ENCODE data around the gene ZCCHC10.
"Not testable (repeated sequence)": the region's sequence is repeated elsewhere in the genome, so short reads cannot be mapped to it uniquely, and the experiment has no call there.

ZCCHC10 gene

DNA sequence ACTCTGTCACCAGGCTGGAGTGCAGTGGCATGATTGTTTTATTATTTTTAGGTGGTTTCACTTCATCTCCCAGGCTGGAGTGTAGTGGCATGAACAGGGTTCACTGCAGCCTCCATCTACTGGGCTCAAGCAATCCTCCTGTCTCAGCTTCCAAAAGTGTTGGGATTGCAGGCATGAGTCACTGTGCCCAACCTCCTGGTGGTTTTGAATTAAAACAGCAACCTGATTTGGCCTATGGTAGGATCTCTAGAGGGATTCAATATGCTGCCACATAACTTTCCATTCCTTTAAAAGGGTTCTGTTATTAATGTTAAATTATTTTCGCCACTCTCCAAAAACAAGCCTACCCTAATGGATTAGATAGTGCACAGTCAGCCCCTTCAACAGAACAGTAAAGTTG lies 15.6 kb upstream of the ZCCHC10 start:
- DNase-seq (ENCODE audit: low spot score): no peak

DNA sequence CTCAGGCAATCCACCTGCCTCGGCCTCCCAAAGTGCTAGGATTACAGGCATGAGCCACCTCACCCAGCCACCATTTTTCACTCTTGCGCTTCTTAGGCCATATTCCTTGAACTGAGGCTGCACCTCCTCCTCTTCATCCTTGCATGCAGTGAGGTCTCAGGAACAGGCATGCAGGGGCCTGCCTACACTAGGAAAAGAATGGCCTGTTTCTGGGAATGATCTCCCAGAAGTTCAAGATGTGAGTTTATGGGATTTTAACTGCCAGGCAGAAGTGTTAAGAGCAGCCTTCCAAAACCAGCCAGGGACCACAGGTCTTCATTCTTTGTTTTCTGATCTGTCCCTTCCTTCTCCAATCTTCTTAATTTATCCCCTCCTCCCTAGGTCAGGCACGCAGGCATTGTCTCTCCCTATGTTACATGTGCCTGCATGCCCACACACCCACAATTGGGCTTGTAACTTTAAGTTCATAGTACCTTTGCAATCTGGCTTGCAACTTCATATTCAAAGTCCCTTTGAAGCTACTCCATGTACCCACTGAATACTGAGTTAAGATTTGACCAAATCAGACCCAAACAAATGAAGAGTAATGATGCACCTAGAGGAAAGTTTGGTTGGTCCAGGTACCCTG lies 14.9 kb upstream of the ZCCHC10 start:
- no peak for DNase-seq (ENCODE audit: low spot score)

DNA sequence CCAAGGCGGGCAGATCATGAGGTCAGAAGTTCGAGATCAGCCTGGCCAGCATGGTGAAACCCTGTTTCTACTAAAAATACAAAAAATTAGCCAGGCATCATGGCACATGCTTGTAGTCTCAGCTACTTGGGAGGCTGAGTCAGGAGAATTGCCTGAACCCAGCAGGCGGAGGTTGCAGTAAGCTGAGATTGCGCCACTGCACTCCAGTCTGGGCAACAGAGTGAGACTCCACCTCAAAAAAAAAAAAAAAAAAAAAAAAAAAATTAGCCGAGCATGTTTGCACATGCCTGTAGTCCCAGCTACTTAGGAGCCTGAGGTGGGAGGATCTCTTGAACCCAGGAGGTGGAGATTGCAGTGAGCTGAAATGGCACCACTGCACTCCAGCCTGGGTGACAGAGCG lies 10.3 kb upstream of the ZCCHC10 start:
- not testable (repeated sequence) for DNase-seq (ENCODE audit: low spot score)

DNA sequence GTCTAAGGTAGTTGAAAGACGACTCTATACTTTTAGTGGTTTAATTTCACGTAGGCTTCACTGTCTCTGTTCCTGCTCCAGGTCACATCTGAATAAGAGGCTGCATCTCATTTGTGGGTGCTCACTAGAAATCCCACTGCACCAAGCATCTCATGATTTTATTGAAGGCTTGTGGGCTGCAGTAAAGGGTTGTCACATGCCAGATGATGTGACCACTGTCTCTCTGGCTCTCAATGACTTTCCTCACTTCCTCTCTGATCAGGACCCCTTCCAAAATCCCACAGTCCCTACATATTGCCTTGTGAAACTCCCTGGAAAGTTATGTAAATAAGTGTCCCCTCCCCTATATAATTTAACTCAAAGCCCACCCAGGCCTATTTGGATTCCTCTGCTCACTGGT lies 8.9 kb upstream of the ZCCHC10 start:
- no peak for DNase-seq (ENCODE audit: low spot score)

DNA sequence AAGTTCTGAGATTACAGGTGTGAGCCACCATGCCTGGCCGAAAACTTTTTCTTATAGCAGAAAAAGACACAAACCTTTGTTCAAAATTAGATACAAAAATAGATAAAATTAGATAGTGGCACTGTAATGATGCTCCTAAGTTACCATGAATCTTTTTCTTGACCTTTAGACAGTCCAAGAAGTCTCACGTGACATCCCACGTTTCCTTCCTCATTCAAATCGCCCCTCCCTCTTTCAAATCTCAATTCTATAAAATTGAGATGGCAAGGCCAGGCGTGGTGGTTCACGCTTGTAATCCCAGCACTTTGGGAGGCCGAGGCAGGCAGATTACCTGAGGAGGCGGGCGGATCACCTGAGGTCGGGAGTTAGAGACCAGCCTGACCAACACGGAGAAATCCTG lies 7.7 kb upstream of the ZCCHC10 start:
- no peak for DNase-seq (ENCODE audit: low spot score)

DNA sequence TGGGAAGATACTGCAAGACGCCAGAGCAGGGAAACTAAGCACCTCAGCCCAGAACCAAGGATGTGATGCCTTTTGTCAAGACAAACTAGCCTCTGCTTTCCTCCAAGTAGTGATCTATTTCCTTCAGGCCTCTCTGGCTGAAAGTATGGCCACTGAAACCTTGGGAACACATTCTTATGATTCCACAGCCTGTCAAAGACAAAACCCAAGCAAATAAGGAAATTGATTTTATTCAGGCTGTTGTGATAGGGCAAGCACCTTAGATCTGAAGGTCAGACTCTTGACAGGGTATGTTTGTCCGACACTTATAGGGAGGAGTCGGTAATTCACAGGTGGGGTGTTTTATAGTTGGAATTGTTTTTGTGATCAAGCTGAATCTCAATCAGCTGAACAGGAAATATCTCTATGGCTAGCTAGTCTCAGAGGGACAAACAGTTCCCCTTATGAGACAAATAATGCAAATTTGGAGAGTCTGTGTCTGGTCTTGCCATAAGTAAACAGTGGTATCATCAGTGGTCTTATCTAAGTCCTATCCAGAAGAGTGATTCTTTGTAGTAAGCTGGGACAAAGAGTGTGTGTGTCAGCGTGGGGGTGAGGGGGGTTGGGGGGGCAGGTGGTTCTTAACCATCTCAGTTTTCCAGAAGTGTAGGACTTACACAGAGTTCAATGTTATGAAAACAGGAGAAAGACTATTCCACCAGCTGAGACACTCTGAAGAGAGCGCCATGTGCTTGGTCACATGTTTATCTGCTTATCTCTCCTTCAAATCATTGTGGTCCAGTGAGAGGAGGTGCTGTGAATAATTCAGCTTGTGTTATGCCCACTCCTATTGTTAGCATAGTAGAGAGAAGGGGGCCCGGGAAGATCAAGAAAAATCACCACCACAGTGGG lies 6.7 kb upstream of the ZCCHC10 start:
- DNase-seq (ENCODE audit: low spot score): no peak

DNA sequence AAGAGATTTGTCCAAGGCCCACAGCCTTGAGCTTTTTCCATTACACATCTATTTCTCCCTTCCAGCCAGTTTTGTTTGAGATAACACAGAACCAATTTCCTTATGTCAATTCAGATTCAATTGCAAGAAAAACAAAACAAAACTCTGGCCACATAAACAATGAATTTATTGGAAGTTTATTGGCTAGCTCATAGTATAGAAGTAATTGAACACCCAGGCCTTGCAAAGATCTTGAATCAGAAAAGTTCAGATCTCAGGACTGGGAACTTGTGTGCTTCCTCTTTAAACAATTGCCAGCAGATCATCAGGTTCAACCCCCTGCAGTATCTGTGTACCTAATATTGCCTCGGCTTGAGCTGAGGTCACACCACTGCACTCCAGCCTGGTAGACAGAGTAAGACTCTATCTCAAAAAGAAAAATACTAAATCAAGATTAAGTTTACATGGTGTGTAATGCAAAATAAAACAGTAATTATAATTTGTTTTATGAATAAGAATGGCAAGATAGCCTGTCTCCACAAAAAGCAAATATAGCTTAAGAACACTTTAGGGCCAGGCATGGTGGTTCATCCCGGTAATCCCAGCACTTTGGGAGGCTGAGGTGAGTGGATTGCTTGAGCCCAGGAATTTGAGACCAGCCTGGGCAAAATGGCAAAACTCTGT lies 4.1 kb upstream of the ZCCHC10 start:
- DNase-seq (ENCODE audit: low spot score): no peak

DNA sequence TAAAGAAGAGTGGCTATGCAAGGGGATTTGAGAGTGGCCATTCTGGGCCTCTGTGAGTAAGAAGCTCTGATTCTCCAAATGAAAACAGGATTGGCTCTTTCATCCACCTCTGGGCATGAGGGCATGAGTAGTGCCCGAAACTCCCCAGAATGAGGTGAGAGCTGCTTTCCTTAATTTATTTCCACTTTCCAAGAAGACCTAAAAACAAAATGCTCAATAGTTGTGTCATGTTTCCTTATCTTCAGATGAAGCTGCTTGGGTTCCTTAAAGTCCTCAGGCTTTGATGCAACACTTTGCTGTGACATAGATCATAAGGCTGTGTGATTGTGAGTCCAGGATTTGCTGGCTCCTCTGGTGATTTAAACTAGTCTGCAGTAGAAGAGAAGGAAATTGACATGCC lies 3.1 kb upstream of the ZCCHC10 start:
- DNase-seq (ENCODE audit: low spot score): no peak

DNA sequence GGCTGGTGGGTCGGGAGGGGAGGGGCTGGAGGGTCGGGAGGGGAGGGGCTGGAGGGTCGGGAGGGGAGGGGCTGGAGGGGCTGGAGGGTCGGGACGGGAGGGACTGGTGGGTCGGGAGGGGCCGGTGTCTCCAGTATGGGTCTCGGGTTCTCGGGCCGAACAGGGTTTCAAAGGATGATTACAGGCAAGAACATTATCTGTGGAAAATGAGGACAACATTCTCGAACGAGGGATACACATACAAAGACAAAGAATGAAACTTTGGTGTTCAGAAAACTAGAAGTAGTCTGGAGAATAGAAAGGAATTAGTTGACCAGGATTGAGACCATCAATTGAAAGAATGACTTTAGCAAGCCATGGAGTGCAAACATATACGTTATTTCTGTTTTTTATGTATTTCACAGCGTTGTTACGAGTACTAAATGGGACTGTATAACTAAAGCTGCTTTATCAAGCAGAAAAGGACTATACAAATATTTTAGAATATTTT lies 360 bp upstream of the ZCCHC10 start:
- no peak for DNase-seq (ENCODE audit: low spot score)

DNA sequence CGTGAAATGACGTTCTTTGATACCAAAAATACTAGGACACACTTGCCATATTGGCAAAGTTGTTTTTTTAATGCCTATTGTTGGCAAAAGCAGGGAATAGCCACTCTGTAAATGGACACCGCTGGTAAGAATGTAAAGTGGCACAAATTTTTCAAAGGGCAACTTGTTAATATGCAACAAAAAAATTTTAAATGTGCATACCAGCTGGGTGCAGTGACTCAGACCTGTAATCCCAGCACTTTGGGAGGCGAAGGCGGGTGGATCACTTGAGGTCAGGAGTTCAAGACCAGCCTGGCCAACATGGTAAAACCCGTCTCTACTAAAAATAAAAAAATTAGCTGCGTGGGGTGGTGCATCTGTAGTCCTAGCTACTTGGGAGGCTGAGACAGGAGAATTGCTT lies 6.9 kb downstream of the ZCCHC10 start:
- not testable (repeated sequence) for DNase-seq (ENCODE audit: low spot score)

DNA sequence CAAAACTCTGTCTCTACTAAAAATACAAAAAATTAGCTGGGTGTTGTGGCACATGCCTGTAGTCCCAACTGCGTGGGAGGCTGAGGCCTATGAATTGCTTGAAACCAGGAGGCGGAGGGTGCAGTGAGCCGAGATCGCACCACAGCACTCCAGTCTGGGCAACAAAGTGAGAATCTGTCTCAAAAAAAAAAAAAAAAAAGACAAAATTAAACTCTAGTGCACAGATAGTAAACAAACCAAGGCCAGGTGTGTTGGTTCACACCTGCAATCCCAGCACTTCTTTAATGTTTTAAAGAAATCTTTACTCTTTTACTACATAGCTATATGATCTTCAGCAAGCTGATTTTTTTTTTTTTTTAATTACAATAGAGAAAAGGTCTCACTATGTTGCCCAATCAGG lies 8.4 kb downstream of the ZCCHC10 start:
- no peak for DNase-seq (ENCODE audit: low spot score)

DNA sequence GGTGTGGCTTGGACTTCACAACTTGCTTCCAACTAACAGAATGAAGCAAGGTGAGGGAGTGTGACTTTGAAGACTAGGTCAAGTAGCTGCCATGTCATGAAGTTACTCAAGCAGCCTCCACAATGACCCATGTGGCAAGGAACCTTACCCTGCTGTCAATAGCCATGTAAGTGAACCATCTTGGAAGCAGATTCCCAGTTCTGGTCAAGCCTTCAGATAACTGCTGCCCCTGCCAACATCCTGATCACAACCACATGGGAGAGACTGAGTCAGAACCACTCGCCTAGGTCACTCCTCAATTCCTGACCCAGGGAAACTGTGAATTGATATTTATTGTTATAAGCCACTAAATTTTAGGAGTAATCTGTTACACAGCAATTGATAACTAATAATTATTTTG lies 10.9 kb downstream of the ZCCHC10 start:
- DNase-seq (ENCODE audit: low spot score): no peak

DNA sequence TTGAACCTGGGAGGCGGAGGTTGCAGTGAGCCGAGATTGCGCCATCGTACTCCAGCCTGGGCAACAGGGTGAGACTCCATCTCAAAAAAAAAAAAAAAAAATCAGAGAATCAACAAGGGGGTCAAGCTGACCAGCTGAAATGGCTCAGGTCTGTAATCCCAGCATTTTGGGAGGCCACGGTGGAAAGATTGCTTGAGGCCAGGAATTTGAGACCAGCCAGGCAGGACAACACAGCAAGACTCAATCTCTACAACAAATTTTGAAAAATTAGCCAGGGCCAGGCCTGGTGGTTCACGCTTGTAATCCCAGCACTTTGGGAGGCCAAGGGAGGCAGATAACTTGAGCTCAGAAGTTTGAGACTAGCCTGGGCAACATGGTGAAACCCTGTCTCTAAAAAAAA lies 17.9 kb downstream of the ZCCHC10 start:
- DNase-seq (ENCODE audit: low spot score): not testable (repeated sequence)

DNA sequence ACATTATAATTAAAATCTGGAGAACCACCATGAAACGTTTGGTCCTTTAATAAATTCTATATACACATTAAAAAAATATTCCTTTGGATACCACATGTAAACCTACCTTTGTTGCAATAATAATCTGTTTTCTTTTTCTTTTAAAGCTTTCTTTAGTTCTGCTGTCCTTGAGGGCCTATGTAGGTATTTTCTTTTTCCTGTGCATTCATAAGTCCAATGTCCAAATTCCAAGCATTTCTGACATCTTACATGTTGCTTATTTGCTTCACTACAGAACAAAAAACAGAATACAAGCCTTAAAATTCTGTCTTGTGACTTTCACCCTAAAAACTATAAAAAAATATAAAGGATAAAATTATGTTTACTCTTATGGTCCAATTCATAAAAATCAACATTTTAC lies 19.7 kb downstream of the ZCCHC10 start:
- no peak for DNase-seq (ENCODE audit: low spot score)

DNA sequence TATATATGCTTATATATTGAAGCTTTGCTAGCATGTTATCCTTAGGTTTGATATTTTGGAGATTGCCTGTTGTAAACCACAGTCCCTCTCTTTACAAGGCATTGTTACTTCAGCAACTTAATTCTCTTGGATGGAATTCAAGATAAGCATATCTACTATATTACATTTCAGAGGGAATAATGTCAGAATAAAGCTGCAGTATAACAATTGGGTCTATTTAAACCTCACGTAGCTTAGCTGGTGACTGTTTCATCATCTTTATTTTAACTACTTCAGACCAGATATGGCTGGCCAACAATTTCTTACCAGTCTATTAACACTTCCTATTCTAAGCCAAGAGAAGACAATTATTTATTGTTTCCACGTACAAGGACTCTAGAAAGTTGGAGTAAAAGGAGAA lies 27.1 kb downstream of the ZCCHC10 start:
- DNase-seq (ENCODE audit: low spot score): no peak

DNA sequence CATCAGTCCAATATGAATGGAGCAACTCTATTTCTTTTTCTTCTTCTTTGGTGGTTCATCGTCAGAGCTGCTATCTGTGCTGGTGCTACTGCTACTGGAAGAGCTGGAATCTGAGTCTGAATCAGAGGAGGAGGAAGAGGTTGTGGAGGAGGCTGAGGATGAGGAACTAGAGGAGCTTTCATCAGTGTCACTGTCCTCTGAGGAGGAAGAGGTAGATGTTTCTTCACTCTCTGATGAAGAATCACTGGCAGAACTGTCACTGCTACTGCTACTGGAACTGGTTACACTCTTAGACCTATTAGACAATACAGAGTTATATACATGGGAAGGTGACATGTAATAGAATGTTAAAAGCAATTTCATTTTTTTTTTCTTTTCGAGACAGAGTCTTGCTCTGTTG lies 27.8 kb downstream of the ZCCHC10 start:
- no peak for DNase-seq (ENCODE audit: low spot score)

DNA sequence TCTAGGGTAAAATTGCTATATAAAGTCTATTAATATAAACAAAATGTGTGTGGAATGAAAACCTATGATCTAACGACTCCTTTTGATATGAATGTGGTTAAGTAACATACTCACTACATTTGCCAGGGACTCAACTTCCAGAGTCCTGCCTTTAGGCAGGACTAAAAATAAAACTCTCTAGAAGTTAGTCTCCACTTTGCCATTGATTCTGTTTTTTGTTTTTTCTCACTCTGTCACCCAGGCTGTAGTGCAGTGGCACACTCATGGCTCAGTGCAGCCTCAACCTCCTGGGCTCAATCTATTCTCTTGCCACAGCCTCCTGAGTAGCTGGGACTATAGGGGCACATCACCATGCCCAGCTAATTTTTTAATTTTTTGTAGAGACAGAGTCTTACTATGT lies 30.0 kb downstream of the ZCCHC10 start:
- DNase-seq (ENCODE audit: low spot score): no peak

DNA sequence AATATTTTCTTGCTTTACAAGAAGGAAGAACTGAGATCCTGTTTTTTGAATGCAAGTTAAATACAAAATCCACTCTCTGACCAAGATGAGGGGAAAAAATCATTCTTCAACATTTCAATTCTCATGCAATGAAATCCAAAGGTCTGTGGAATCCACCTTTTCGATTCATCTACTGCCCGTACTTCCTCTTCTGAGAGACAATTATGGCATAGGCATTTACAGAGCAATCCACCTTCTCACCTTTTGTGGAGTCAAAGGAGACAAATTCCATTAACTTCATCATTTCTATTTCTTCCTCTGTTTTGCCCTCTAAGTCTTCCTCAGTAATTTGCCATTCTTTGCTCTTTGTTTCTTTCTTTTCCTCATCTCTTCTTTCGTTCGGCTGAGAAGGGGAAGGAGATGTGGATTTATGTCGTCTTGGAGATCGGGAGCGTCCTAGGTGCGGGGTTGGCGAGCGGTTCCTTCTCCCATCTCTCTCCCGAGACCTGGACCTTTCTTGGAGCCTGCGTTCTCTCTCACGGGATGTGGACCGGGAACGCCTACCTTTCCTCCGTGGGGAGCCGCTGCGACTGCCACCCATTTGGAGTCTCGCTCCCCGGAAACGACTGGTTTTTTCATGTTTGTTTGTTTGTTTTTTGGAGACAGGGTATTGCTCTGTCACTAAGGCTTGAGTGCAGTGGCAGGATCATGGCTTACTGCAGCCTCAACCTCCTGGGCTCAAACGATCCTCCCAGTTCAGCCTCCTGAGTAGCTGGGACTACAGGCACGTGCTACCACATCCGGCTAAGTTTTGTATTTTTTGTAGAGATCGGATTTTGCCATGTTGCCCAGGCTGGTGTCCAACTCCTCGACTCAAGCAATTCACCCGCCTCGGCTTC lies 38.6 kb downstream of the ZCCHC10 start:
- DNase-seq (ENCODE audit: low spot score): no peak

DNA sequence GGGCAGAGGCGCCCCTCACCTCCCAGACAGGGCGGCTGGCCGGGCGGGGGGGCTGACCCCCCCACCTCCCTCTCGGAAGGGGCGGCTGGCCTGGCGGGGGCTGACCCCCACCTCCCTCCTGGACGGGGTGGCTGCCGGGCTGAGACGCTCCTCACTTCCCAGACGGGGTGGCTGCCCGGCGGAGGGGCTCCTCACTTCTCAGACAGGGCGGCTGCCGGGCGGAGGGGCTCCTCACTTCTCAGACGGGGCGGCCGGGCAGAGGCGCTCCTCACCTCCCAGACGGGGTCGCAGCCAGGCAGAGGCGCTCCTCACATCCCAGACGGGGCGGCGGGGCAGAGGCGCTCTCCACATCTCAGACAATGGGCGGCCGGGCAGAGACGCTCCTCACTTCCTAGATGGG lies 43.4 kb downstream of the ZCCHC10 start:
- not testable (repeated sequence) for DNase-seq (ENCODE audit: low spot score)

DNA sequence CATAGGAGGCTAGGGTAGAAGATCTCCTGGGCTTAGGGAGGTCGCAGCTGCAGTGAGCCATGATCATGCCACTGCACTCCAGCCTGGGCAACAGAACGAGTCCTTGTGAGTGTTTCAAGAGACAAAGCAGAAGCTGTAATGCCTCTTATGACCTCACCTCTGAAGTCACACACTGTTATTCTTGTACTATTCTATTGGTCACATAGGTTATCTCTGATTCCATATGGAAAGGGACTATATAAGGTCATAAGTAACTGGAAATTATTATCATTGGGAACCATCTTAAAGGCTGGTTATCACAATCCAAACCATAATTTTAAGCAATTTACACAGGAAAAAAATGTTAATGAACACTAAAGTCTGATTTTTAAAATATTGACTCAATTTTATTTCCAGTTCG lies 45.1 kb downstream of the ZCCHC10 start:
- DNase-seq (ENCODE audit: low spot score): no peak

DNA sequence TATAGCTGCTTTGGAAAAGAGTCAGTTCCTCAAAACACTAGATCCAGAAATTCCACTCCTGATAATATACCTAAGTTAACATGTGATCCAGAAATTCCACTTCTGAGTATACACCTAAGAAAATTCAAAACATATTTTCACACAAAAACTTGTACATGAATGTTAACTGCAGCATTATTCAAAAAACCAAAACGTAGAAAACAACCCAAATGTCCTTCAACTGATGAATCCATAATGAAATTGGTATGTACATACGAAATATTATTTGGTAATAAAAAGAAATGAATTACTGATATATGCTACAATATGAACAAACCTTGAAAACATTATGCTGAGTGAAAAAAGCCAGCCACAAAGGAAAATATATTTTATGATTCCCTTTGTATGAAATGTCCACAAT lies 46.4 kb downstream of the ZCCHC10 start:
- DNase-seq (ENCODE audit: low spot score): no peak

DNA sequence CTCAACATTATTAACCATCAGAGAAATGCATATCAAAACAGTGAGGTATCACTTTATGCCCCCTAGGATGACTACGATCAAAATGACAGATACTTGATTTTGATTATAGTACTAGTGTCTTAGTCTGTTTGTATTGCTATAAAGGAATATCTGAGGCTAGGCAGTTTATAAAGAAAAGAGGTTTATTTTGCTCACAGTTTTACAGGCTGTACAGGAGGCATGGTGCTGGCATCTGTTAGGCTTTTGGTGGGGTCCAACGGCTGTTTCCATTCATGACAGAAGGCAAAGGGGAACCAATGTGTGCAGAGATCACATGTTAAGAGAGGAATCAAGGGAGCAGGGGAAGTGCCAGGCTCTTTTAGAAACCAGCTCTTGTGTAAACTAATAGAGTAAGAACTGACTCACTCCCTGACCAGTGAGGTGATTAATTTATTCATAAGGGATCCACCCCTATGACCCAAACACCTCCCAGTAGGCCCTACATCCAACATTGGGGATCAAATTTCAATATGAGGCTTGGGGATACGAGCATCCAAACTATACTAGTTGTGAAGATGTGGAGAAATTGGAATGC lies 46.9 kb downstream of the ZCCHC10 start:
- no peak for DNase-seq (ENCODE audit: low spot score)

Measured in left forelimb (tissue), 1 donor.